GM21528 (cell line): ENCODE measurements around the gene KRTAP5-1.

Experiments
- ATAC-seq: cut with Tn5 transposase; IDR thresholded peaks from one replicate; pipeline ENCODE4 v1.9.1; 2021; ENCODE audit warnings: mild to moderate bottlenecking, moderate library complexity; ENCODE audit not compliant: unreplicated experiment, low FRiP score

Gene KRTAP5-1

GRCh38 chr11:1547467-1548098, 37.5 kb downstream of the KRTAP5-1 start:
- no peak for ATAC-seq

- no peak for ATAC-seq
Observed at GRCh38 chr11:1546536-1547466, 38.3 kb downstream of the KRTAP5-1 start.

- no peak for ATAC-seq
Observed at GRCh38 chr11:1546077-1546535, 39.0 kb downstream of the KRTAP5-1 start.

GRCh38 chr11:1545432-1545831, 39.7 kb downstream of the KRTAP5-1 start:
- no peak for ATAC-seq

GRCh38 chr11:1544536-1544935, 40.5 kb downstream of the KRTAP5-1 start:
- ATAC-seq: no peak

GRCh38 chr11:1543606-1544263, 41.3 kb downstream of the KRTAP5-1 start:
- no peak for ATAC-seq

- no peak for ATAC-seq
Observed at GRCh38 chr11:1542267-1542666, 42.8 kb downstream of the KRTAP5-1 start.

- no peak for ATAC-seq
Observed at GRCh38 chr11:1541474-1542204, 43.4 kb downstream of the KRTAP5-1 start.

- ATAC-seq: no peak
Observed at GRCh38 chr11:1540074-1540473, 45.0 kb downstream of the KRTAP5-1 start.

GRCh38 chr11:1538153-1538552, 46.9 kb downstream of the KRTAP5-1 start:
- ATAC-seq: no peak

- ATAC-seq: no peak
Observed at GRCh38 chr11:1536065-1536843, 48.8 kb downstream of the KRTAP5-1 start.

- ATAC-seq: no peak
Observed at GRCh38 chr11:1534682-1535081, 50.4 kb downstream of the KRTAP5-1 start.
